GM12878 (cell line): ENCODE results near the gene MLKL. TPM values are rescaled to one million over a fixed set of nuclear protein-coding genes. Genes with fewer than 3 reads are reported as not detected.

Experiments used
- ATAC-seq: fragments of 200-7000 bp; cut with Tn5 transposase; 3 replicates; pipeline ENCODE4 v1.9.1; 2020; ENCODE audit warnings: mild to moderate bottlenecking, moderate library complexity
- BruUV-seq: library from RNA; stranded (reverse); fragments of 400-500 nt; replicated peaks from 2 replicates; lab custom pipeline; 2021; lab: Mats Ljungman, UMichigan
- CTCF ChIA-PET: fragments of 300-600 bp; sonication (Branson Sonifier 250); formaldehyde crosslinking; extraction: SDS; loops from one replicate; lab custom pipeline; 2021; ENCODE audit warnings: inconsistent platforms; lab: Yijun Ruan, JAX
- POLR2A ChIA-PET: fragments of 350-600 bp; formaldehyde crosslinking; extraction: SDS; loops from one replicate; lab custom pipeline; 2021; ENCODE audit warnings: inconsistent platforms; lab: Charles Lee
- RAD21 ChIA-PET: fragments of 300-600 bp; sonication (Branson Sonifier 250); formaldehyde crosslinking; loops from one replicate; lab custom pipeline; 2023; ENCODE audit warnings: antibody characterized with exemption; ENCODE audit not compliant: unreplicated experiment; lab: Charles Lee
- SMC1A ChIA-PET: fragments of 300-600 bp; sonication (Branson Sonifier 250); formaldehyde crosslinking; loops from one replicate; lab custom pipeline; 2023; ENCODE audit not compliant: unreplicated experiment, uncharacterized antibody; lab: Charles Lee
- DNase-seq: peaks from one replicate; pipeline ENCODE4 v3.0.0-alpha.2; 2011; ENCODE audit warnings: low read depth, low spot score
- FAIRE-seq: peaks from 3 replicates; lab custom pipeline; 2011; peaks lifted over from hg19 to GRCh38; lab: Jason Lieb, UNC
- H2AFZ ChIP-seq: 2 replicates; pipeline ENCODE4 v1.6.0; 2011; ENCODE audit warnings: low read depth, low read length, control low read depth; ENCODE audit not compliant: control insufficient read depth
- H3K27ac ChIP-seq: 2 replicates; pipeline ENCODE4 v1.5.1; 2011; ENCODE audit warnings: control low read depth; ENCODE audit not compliant: control insufficient read depth, insufficient read depth
- H3K27me3 ChIP-seq, 2 experiments: replicated peaks in 1 of 2; 2 replicates each; pipeline versions ENCODE4 v1.6.0 to v1.6.1; 2011; ENCODE audit warnings: low read length in 1 of 2; ENCODE audit not compliant: control insufficient read depth in 2 of 2, insufficient read depth in 2 of 2
- H3K36me3 ChIP-seq, 2 experiments: 2 replicates each; pipeline ENCODE4 v1.5.1; 2011; ENCODE audit warnings: low read length in 1 of 2; ENCODE audit not compliant: control insufficient read depth in 2 of 2, insufficient read depth in 2 of 2
- H3K4me1 ChIP-seq: 2 replicates; pipeline ENCODE4 v1.6.1; 2011; ENCODE audit warnings: mild to moderate bottlenecking, low read length, moderate library complexity, mixed read lengths; ENCODE audit not compliant: control insufficient read depth, insufficient read depth
- H3K4me2 ChIP-seq: 2 replicates; pipeline ENCODE4 v1.6.0; 2011; ENCODE audit warnings: control low read depth; ENCODE audit not compliant: control insufficient read depth, insufficient read depth
- H3K4me3 ChIP-seq: fragments of 200-600 bp; sonication (generic); 2 replicates; pipeline ENCODE4 v1.5.1; 2016
- H3K79me2 ChIP-seq: 2 replicates; pipeline ENCODE4 v1.6.0; 2011; ENCODE audit warnings: low read length; ENCODE audit not compliant: control insufficient read depth, insufficient read depth
- H3K9ac ChIP-seq: 2 replicates; pipeline ENCODE4 v1.8.0; 2011; ENCODE audit warnings: low read length, control low read depth, mixed read lengths; ENCODE audit not compliant: control insufficient read depth, insufficient read depth
- H3K9me3 ChIP-seq: replicated peaks from 3 replicates; pipeline ENCODE4 v1.5.1; 2011; ENCODE audit warnings: mild to moderate bottlenecking, low read length; ENCODE audit not compliant: control insufficient read depth, insufficient read depth
- H4K20me1 ChIP-seq: 2 replicates; pipeline ENCODE4 v1.6.0; 2011; ENCODE audit not compliant: control insufficient read depth, insufficient read depth
- BHLHE40 ChIP-seq, 2 experiments: fragments of 450-650 bp in 1 of 2; IDR thresholded peaks; 2 replicates each; pipeline ENCODE4 v1.6.1; 2011 to 2017; ENCODE audit warnings: low read depth in 2 of 2, borderline replicate concordance in 1 of 2, improper control_type of control experiment in 1 of 2, low read length in 1 of 2, mild to moderate bottlenecking in 1 of 2
- CEBPB ChIP-seq, 2 experiments: fragments of 150-350 bp in 1 of 2; IDR thresholded peaks; 2 replicates each; pipeline ENCODE4 v1.6.1; 2012 to 2014; ENCODE audit warnings: low read depth in 2 of 2, low read length in 2 of 2, borderline replicate concordance in 1 of 2, inconsistent platforms in 1 of 2
- CHD1 ChIP-seq: IDR thresholded peaks from 2 replicates; pipeline ENCODE4 v1.6.1; 2012; ENCODE audit warnings: low read depth, low read length, improper control_type of control experiment
- CUX1 ChIP-seq: IDR thresholded peaks from 2 replicates; pipeline ENCODE4 v1.6.1; 2012; ENCODE audit warnings: improper control_type of control experiment, low read depth, low read length; ENCODE audit not compliant: insufficient replicate concordance
- KAT2A ChIP-seq: conservative IDR thresholded peaks from 2 replicates; pipeline ENCODE4 v1.6.1; 2011; ENCODE audit warnings: low read depth, low read length; ENCODE audit not compliant: control insufficient read depth
- NFYB ChIP-seq: IDR thresholded peaks from 2 replicates; pipeline ENCODE4 v1.6.1; 2011; ENCODE audit warnings: low read depth, mild to moderate bottlenecking, low read length, improper control_type of control experiment, moderate library complexity; ENCODE audit not compliant: insufficient read depth
- NR2C1 ChIP-seq: fragments of 450-650 bp; IDR thresholded peaks from 2 replicates; pipeline ENCODE4 v1.6.1; 2017; ENCODE audit warnings: antibody characterized with exemption, mild to moderate bottlenecking, moderate library complexity
- SMARCA5 ChIP-seq: fragments of 450-650 bp; IDR thresholded peaks from 2 replicates; pipeline ENCODE4 v1.6.1; 2017; ENCODE audit warnings: mild to moderate bottlenecking
- YBX1 ChIP-seq: fragments of 450-650 bp; IDR thresholded peaks from 2 replicates; pipeline ENCODE4 v1.6.1; 2016; ENCODE audit warnings: antibody characterized with exemption
- ZNF24 ChIP-seq: fragments of 450-650 bp; IDR thresholded peaks from 2 replicates; pipeline ENCODE4 v1.6.1; 2017; ENCODE audit warnings: antibody characterized with exemption, mild to moderate bottlenecking
- WGBS: methylation state at CpG from one replicate; pipeline ENCODE4 v1.1.6; 2016; ENCODE audit warnings: low lambda C conversion rate; ENCODE audit not compliant: insufficient replicate concordance, insufficient coverage; ENCODE audit errors: missing lambda C conversion rate; 5-methylcytosine and 5-hydroxymethylcytosine counted together
- in situ Hi-C: fragments of 300-500 bp; cut with MboI; formaldehyde crosslinking; loops from 9 replicates; pipeline ENCODE4 v1.14.3; 2018; ENCODE audit warnings: mixed read lengths
- intact Hi-C: fragments of 100-400 bp; cut with micrococcal nuclease; formaldehyde crosslinking; loops from one replicate; pipeline ENCODE4 v1.14.2; 2022; ENCODE audit not compliant: unreplicated experiment
- polyA plus RNA-seq, 11 experiments: library from polyadenylated mRNA; depleted of rRNA in 4 of 11; unstranded in 6 of 11; stranded (reverse) in 5 of 11; fragments of >200 nt; fragmentation: Nextera tagmentation in 4 of 11; fragmentation: Illumina TruSeq in 1 of 11; extraction: Ambion mirVana in 4 of 11; extraction: Trizol in 1 of 11; gene quantifications; 1 replicate in 1 of 11; 2 replicates in 10 of 11; pipeline versions ENCODE4 v1.2.1 to v1.2.3, GENCODE V29; 2011 to 2016; ENCODE audit warnings: inconsistent platforms in 2 of 11, missing spikeins in 2 of 11, low read depth in 1 of 11
- total RNA-seq, 4 experiments: library from RNA; depleted of rRNA in 3 of 4; stranded (reverse); fragments of >200 nt in 3 of 4; fragmentation: Illumina TruSeq in 1 of 4; extraction: Trizol in 1 of 4; gene quantifications; 2 replicates each; pipeline versions ENCODE4 v1.2.1 to v1.2.3, GENCODE V29; 2013 to 2021

Gene MLKL
- total and polyA plus RNA-seq, 10 of the 15 experiments (the other 5 are each of a cell fraction or from before 2014, with no cell fraction given), result 3.8 to 14.5 (median 11.2) TPM

DNA sequence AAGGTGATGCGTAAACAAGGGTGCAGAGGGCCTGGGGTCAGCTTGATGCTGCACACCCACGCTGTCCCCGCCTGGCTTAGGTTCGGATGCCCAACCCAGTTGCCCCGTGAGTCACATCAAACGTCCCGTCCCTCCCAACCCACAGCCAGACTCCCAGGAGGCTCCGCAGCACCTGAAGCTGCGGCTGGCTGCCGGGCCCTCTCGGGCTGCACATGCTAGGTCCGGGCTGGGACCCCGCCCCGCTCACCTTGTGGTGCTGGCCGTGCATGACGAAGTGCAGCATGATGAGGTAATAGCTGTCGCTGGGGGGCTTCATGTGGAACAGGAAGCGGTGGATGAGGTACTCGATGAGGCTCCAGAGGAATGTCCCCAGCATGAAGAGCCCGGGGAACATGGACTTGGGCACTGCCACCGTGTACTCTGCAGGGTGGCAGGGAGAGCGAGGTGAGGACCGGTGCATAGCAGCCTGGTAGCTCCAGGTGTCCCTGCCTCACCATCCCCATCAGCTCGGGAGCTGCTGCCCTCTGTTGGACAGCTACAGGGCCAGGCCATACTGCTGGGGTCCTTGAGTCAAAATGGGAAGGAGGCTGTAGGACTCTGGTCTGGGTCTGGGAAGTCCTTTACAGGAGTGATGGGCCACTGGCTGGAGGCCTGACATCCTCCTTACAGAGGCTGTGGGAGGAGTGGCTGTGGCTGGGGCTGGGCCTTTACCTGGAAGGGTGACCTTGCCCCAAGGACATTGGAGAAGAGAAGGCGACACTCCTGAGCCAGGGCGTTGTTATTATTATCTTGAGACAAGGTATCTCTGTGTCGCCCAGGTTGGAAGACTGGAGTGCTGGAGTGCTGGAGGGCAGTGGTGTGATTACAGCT is 18.3 kb upstream of the MLKL start:
- H3K36me3 ChIP-seq, result no peaks in the 10 kb centered on the region
- CTCF ChIA-PET, result interaction anchor here (0.9 to 1.5 kb wide), 2 partner anchors 9 to 11 kb away, joined by 3 to 4 read pairs; no protein-coding TSS in a partner anchor
- POLR2A ChIA-PET, result no interaction called here
- no peak overlapping the region for H3K27ac ChIP-seq
- no peak for DNase-seq
- BruUV-seq, result no TSS peak
- H3K4me2 ChIP-seq, result no peak overlapping the region
- RAD21 ChIA-PET, result interaction anchor here (0.6 kb wide), 1 partner anchor 7 kb away, joined by 3 read pairs; no protein-coding TSS in a partner anchor
- H3K4me1 ChIP-seq, result no peaks in the 10 kb centered on the region
- no peak overlapping the region for H3K9ac ChIP-seq
- ATAC-seq, result no peak; the same call in 2 of the 3 replicates
- SMC1A ChIA-PET, result interaction anchor here (1.0 kb wide), 1 partner anchor 143 kb away, joined by 3 read pairs; no protein-coding TSS in a partner anchor
- H3K27me3 ChIP-seq, result no peaks in the 10 kb centered on the region
- WGBS, result 65% methylated on average over 27 of the region's 27 CpGs
- in situ Hi-C loops, result loop anchor here (5.0 kb wide), 1 partner anchor 138 kb away; no protein-coding TSS in a partner anchor
- H3K4me3 ChIP-seq, result no peak overlapping the region
- no peaks in the 10 kb centered on the region for H4K20me1 ChIP-seq
- no peak for FAIRE-seq
- TF ChIP-seq ZNF24, result no peak
- no peak for TF ChIP-seq CUX1
- TF ChIP-seq BHLHE40 (IDR thresholded peaks at IDR 0.05; ENCODE audit: borderline replicate concordance in 1 of 2, low read depth in 2 of 2, low read length in 1 of 2), result no peak
- no peak for TF ChIP-seq CHD1
- no peak for TF ChIP-seq SMARCA5
- no peak for TF ChIP-seq CEBPB (IDR thresholded peaks at IDR 0.05; ENCODE audit: borderline replicate concordance in 1 of 2, low read depth in 2 of 2, low read length in 2 of 2)
- TF ChIP-seq NFYB, result no peak
- no peak for TF ChIP-seq KAT2A
- TF ChIP-seq YBX1, result no peak
- TF ChIP-seq NR2C1, result no peak
- TF ChIP-seq, all 136 proteins: peak for 0
- Histone ChIP-seq H3K79me2 (no peaks in the 10 kb centered on the region), H3K9me3 (no peaks in the 10 kb centered on the region), H2AFZ (no peak overlapping the region)
- intact Hi-C loops, result no loop called here
